ENCODE data around the gene ESCO1.

Gene ESCO1

DNA sequence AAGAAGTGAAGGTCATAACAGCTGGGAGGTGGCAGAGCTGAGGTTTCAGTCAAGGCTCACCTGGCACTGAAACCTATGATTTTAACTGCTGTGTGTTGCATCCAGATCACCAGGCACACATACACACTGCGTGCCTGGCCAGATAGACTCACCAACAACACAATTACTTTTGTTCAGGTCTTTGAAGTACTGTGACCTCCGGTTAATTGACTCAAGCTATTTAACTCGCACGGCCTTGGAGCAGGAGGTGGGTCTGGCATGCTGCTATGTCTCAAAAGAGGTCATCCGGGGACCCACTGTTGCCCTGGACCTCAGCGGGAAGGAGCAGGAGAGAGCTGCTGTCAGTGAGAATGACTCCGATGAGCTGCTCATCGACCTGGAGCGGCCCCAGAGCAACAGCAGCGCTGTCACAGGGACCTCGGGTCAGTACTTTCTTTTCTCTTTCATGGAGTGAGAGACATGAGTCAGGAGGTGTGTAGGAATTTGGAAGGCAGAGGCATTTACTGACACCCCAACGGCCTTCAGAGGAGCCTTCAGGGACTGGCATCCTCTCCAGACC is 104.1 kb downstream of the ESCO1 start:
- H3K36me3 ChIP-seq (ENCODE audit: insufficient read depth, low read length) = peaks cover 78% of the 10 kb centered on the region
- H3K27me3 ChIP-seq (ENCODE audit: insufficient read depth, low read length) = no peaks in the 10 kb centered on the region
- no peak overlapping the region for H2AFZ ChIP-seq (ENCODE audit: low read depth, low read length)
- H3K4me3 ChIP-seq (ENCODE audit: low read length) = no peak overlapping the region
- no peaks in the 10 kb centered on the region for H3K9me3 ChIP-seq (ENCODE audit: low read length)
- H3K4me1 ChIP-seq (ENCODE audit: insufficient read depth, low read length) = peaks cover 5% of the 10 kb centered on the region

DNA sequence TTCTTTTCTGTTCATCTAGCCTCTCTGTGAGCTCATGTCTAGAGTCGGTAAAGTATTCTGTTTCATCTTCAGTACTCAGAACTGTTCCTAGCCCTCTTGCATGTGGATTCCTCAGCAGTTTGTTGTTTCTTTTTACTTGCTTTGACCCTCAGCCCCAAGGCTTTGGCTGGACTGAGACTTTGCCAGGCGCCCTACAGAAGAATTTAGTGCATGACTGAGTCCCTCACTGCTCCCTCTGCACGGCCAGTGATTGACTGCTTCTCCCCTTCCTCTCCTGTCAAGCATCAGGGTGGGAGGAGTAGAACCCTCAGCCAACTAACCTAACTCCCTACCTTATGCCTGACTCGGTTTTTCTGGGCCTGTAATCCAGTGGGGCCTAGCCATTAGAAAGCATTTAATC is 109.8 kb downstream of the ESCO1 start:
- Histone ChIP-seq H3K4me1 (ENCODE audit: insufficient read depth, low read length) (no peaks in the 10 kb centered on the region), H3K9me3 (ENCODE audit: low read length) (no peaks in the 10 kb centered on the region), H3K27me3 (ENCODE audit: insufficient read depth, low read length) (no peaks in the 10 kb centered on the region), H2AFZ (ENCODE audit: low read depth, low read length) (no peak overlapping the region), H3K36me3 (ENCODE audit: insufficient read depth, low read length) (peaks cover 68% of the 10 kb centered on the region), H3K4me3 (ENCODE audit: low read length) (no peak overlapping the region)

DNA sequence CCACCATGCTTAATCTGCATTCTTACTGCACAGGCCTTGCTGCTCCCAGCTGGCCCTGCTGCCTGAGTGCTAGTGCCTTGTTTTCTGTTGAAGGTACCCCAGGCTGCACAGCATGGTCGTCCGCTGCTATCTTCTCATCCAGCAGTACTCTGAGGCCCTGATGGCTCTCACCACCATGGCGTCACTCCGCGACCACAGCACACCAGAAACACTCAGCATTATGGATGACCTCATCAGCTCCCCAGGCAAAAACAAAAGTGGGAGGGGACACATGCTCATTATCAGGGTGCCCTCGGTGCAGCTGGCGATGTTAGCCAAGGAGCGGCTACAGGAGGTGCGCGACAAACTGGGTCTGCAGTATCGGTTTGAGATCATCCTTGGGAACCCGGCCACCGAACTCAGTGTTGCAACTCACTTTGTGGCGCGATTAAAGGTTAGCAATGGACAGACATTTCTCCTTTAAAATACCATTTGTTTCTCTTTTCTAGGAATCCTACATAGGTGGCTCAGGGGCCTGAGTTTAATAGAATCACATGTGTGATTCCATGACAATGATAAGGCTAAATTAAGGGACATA is 110.5 kb downstream of the ESCO1 start:
- no peak overlapping the region for H3K4me3 ChIP-seq (ENCODE audit: low read length)
- H3K36me3 ChIP-seq (ENCODE audit: insufficient read depth, low read length) = peaks cover 68% of the 10 kb centered on the region
- H3K27me3 ChIP-seq (ENCODE audit: insufficient read depth, low read length) = no peaks in the 10 kb centered on the region
- no peaks in the 10 kb centered on the region for H3K9me3 ChIP-seq (ENCODE audit: low read length)
- no peaks in the 10 kb centered on the region for H3K4me1 ChIP-seq (ENCODE audit: insufficient read depth, low read length)
- H2AFZ ChIP-seq (ENCODE audit: low read depth, low read length) = no peak overlapping the region

DNA sequence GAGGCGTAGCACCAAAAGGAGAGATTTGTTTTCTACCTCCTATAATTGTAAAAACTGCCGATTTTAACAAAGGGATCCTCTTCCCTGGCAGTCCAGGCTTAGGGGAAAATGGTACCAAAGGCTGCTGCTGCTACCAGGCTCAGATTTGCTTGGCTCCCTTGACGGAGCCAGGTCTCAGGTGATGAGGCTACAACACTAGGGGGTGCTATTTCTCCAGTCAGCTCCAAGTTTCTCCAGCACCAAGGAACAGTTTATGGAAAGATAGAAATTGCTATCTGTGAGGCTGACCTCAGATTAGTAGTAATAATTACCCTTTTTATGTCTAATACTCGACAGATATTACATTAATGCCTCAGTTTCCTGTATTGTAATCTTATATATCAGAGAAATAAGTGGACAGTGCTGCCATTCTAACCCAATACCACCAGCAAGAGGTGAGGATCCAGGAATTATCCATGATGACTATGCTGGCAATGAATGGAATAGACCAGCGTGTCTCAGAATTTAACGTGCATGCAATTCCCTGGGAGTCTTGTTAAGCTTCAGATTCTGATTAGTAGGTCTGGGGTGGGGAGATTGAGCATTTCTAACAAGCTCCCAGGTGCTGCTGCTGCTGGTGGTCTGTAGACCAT is 111.3 kb downstream of the ESCO1 start:
- Histone ChIP-seq H3K36me3 (ENCODE audit: insufficient read depth, low read length) (peaks cover 64% of the 10 kb centered on the region), H3K27me3 (ENCODE audit: insufficient read depth, low read length) (no peaks in the 10 kb centered on the region), H3K9me3 (ENCODE audit: low read length) (no peaks in the 10 kb centered on the region), H3K4me1 (ENCODE audit: insufficient read depth, low read length) (no peaks in the 10 kb centered on the region), H3K4me3 (ENCODE audit: low read length) (no peak overlapping the region), H2AFZ (ENCODE audit: low read depth, low read length) (no peak overlapping the region)

- Histone ChIP-seq H3K4me3 (ENCODE audit: low read length) (no peak overlapping the region), H3K27me3 (ENCODE audit: insufficient read depth, low read length) (no peaks in the 10 kb centered on the region), H2AFZ (ENCODE audit: low read depth, low read length) (no peak overlapping the region), H3K9me3 (ENCODE audit: low read length) (no peaks in the 10 kb centered on the region), H3K4me1 (ENCODE audit: insufficient read depth, low read length) (no peaks in the 10 kb centered on the region), H3K36me3 (ENCODE audit: insufficient read depth, low read length) (peaks cover 69% of the 10 kb centered on the region)
These were observed 113.5 kb downstream of the ESCO1 start for GRCh38 chr18:21486905-21487437.

DNA sequence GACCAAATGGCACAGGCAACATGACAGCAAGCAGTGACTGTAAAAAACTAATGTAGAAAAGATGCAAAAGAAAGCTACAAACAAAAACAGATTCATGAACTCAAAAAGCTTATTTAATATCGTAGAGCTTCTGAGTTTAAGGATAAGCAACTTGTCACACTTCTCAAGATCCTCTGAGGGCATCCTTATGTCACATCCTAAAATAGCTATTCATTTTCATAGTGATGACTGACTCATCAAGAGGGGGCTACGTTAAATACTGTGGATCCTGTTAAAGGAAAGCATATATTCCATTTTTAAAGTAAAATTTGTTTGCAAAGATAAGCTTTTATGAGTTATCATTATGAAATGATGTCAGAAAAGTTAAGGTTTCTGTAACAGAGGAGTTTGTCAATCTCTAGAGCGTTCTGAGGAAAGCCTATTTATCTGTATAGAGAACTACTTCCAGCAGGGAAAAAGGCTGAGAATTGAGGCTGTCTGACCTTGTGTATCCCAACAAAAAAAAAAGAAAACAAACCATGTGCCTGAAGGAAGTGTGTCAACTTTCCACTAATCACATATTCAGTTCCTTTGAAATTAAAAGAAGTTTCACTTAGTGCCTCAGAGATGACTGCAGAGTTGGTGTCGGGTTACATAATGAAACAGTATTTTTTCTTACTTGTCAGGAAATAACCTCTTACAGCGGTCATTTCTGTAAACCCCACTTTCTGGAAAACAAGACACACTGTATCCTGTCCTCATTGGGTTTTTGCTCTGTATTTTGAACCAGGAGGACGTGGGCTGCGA is 115.5 kb downstream of the ESCO1 start:
- no peaks in the 10 kb centered on the region for H3K9me3 ChIP-seq (ENCODE audit: low read length)
- H3K27me3 ChIP-seq (ENCODE audit: insufficient read depth, low read length) = no peaks in the 10 kb centered on the region
- H2AFZ ChIP-seq (ENCODE audit: low read depth, low read length) = no peak overlapping the region
- H3K36me3 ChIP-seq (ENCODE audit: insufficient read depth, low read length) = peaks cover 71% of the 10 kb centered on the region
- H3K4me1 ChIP-seq (ENCODE audit: insufficient read depth, low read length) = no peaks in the 10 kb centered on the region
- no peak overlapping the region for H3K4me3 ChIP-seq (ENCODE audit: low read length)

- H3K4me3 ChIP-seq (ENCODE audit: low read length) = no peak overlapping the region
- H3K36me3 ChIP-seq (ENCODE audit: insufficient read depth, low read length) = peaks cover 73% of the 10 kb centered on the region
- H3K27me3 ChIP-seq (ENCODE audit: insufficient read depth, low read length) = no peaks in the 10 kb centered on the region
- no peak overlapping the region for H2AFZ ChIP-seq (ENCODE audit: low read depth, low read length)
- H3K9me3 ChIP-seq (ENCODE audit: low read length) = no peaks in the 10 kb centered on the region
- no peaks in the 10 kb centered on the region for H3K4me1 ChIP-seq (ENCODE audit: insufficient read depth, low read length)
These were observed 117.5 kb downstream of the ESCO1 start for GRCh38 chr18:21483051-21483450.

DNA sequence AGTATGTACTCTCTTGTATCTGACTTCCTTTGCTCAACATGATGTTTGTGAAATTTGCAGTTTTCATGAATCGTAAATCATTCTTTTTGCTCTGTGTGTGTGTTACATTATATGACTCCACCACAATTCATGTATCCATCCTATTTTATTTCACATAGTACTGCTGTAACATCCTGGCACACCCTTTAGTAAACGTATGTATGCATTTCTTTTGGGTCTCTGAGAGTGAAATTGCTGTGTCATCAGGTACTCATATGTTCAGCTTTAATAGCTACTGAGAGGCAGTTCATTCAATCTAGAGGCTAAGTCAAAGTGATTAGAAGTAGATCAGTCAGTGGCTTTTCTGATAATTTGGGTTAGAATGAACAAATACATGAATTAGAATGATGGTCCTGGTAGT is 118.8 kb downstream of the ESCO1 start:
- Histone ChIP-seq H3K4me3 (ENCODE audit: low read length) (no peak overlapping the region), H3K36me3 (ENCODE audit: insufficient read depth, low read length) (peaks cover 75% of the 10 kb centered on the region), H3K4me1 (ENCODE audit: insufficient read depth, low read length) (no peaks in the 10 kb centered on the region), H2AFZ (ENCODE audit: low read depth, low read length) (no peak overlapping the region), H3K27me3 (ENCODE audit: insufficient read depth, low read length) (no peaks in the 10 kb centered on the region), H3K9me3 (ENCODE audit: low read length) (no peaks in the 10 kb centered on the region)

- Histone ChIP-seq H3K27me3 (ENCODE audit: insufficient read depth, low read length) (no peaks in the 10 kb centered on the region), H3K9me3 (ENCODE audit: low read length) (no peaks in the 10 kb centered on the region), H3K4me3 (ENCODE audit: low read length) (no peak overlapping the region), H3K4me1 (ENCODE audit: insufficient read depth, low read length) (no peaks in the 10 kb centered on the region), H2AFZ (ENCODE audit: low read depth, low read length) (no peak overlapping the region), H3K36me3 (ENCODE audit: insufficient read depth, low read length) (peaks cover 64% of the 10 kb centered on the region)
These were observed 120.8 kb downstream of the ESCO1 start for GRCh38 chr18:21479721-21480120.
